ENCODE results near the gene ALKBH2. TPM values are rescaled to one million over a fixed set of nuclear protein-coding genes. Genes with fewer than 3 reads are reported as not detected.

The ALKBH2 gene
- total RNA-seq, 6 experiments from 2014 or later, result 12.3 to 17.1 (median 13.3) TPM

DNA sequence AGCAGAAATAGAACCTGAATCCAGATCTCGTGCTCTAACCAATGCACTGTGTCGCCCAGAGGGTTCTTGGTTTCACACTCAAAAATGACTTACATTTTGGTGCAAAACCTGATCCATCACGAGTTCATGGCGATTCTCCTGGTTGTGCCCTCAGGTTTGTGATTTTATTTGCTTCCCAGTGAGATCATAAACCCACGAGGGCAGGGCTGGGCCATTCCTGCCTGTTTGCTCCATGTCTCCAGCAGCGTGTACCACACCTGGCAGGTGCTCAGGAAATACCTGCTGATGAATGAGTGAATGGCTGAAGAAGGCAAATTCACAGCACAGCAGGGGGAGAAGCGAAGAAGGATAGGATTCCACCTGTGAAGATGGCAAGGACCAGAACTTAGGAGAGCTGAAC lies 32.5 kb upstream of the ALKBH2 start:
- Mint-ChIP-seq H3K9me3 (no peaks in the 10 kb centered on the region), H3K36me3 (ENCODE audit: low read depth) (no peaks in the 10 kb centered on the region), H3K4me3 (no peak overlapping the region), H3K27me3 (ENCODE audit: insufficient read depth) (peaks cover 11% of the 10 kb centered on the region), H3K4me1 (ENCODE audit: low read depth) (no peaks in the 10 kb centered on the region), H3K27ac (no peak overlapping the region)
- DNase-seq, result no peak
- TF ChIP-seq, protein P1, sequence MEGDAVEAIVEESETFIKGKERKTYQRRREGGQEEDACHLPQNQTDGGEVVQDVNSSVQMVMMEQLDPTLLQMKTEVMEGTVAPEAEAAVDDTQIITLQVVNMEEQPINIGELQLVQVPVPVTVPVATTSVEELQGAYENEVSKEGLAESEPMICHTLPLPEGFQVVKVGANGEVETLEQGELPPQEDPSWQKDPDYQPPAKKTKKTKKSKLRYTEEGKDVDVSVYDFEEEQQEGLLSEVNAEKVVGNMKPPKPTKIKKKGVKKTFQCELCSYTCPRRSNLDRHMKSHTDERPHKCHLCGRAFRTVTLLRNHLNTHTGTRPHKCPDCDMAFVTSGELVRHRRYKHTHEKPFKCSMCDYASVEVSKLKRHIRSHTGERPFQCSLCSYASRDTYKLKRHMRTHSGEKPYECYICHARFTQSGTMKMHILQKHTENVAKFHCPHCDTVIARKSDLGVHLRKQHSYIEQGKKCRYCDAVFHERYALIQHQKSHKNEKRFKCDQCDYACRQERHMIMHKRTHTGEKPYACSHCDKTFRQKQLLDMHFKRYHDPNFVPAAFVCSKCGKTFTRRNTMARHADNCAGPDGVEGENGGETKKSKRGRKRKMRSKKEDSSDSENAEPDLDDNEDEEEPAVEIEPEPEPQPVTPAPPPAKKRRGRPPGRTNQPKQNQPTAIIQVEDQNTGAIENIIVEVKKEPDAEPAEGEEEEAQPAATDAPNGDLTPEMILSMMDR (IDR thresholded peaks at IDR 0.05), result no peak

DNA sequence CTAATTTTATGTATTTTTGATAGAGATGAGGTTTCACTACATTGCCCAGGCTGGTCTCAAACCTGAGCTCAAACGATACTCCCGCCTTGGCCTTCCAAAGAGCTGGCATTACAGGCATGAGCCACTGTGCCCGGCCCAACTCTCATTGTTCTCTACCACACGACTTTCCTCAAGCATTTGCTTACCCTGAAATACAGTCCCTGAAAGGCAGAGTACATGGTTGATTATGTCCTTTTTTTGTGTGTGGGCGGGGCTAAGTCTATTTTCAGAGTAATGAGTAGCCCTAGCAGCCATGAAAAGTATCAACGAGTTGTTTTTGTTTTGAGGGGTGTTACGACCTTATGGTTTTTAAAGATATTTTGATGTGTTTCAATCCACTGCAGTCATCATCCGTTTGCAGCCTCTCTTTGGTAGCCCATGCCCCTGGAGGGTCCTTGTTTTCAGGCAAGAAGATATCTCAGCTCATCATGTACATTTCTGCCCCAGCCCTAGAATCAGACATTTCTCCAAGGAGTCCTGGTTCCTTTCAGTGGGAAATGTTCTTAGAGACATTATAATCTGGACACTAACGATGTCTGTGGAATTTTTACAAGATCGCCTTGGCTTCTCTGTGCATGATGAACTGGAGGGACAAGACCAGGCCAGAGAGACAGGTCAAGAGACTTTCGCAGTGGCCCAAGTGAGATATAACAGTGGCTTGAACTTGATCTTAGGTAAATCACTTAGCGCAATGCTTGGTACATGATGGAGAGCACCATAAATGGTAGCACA lies 31.8 kb upstream of the ALKBH2 start:
- no peaks in the 10 kb centered on the region for H3K9me3 Mint-ChIP-seq
- no peak overlapping the region for H3K4me3 Mint-ChIP-seq
- no peaks in the 10 kb centered on the region for H3K36me3 Mint-ChIP-seq (ENCODE audit: low read depth)
- TF ChIP-seq, protein P1 (IDR thresholded peaks at IDR 0.05), result no peak
- H3K4me1 Mint-ChIP-seq (ENCODE audit: low read depth), result no peaks in the 10 kb centered on the region
- no peak overlapping the region for H3K27ac Mint-ChIP-seq
- H3K27me3 Mint-ChIP-seq (ENCODE audit: insufficient read depth), result peaks cover 12% of the 10 kb centered on the region
- no peak for DNase-seq

DNA sequence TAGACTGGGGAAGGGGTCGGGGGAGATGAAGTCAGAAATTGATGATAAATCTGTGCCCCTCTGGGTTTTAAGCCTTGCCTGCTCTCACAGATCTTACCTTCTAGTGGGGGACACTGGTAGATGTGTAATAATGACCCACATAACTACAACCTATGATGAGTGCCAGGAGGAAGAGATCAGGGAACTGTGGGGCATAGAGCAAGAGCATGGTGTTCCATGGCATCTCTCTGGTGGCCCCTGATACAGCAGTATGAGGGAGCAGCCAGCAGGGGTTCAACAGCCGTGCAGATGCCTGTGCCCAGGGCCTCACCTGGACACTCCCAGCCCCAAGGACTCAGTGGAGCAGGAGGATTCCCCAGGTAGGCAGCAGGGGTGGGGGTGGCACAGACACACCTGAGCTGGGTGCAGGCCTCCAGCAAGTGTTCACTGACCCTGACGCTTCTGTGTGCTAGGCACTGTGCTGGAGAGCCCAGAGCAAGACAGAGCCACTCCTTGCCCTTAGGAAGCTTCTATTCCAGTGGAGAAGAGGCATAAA lies 28.1 kb upstream of the ALKBH2 start:
- TF ChIP-seq, protein P1 (IDR thresholded peaks at IDR 0.05), result no peak
- no peak overlapping the region for H3K4me3 Mint-ChIP-seq
- no peaks in the 10 kb centered on the region for H3K4me1 Mint-ChIP-seq (ENCODE audit: low read depth)

GRCh38 chr12:109120557-109120956 lies 27.3 kb upstream of the ALKBH2 start:
- Mint-ChIP-seq H3K4me3 (no peak overlapping the region), H3K27me3 (ENCODE audit: insufficient read depth) (peaks cover 4% of the 10 kb centered on the region), H3K27ac (no peak overlapping the region), H3K9me3 (no peaks in the 10 kb centered on the region), H3K36me3 (ENCODE audit: low read depth) (no peaks in the 10 kb centered on the region), H3K4me1 (ENCODE audit: low read depth) (no peaks in the 10 kb centered on the region)
- DNase-seq, result no peak
- TF ChIP-seq, protein P1 (IDR thresholded peaks at IDR 0.05), result no peak

More for the DNA sequence above, 28.1 kb upstream of the ALKBH2 start:
- DNase-seq, result no peak
- Mint-ChIP-seq H3K36me3 (ENCODE audit: low read depth) (no peaks in the 10 kb centered on the region), H3K27ac (no peak overlapping the region), H3K27me3 (ENCODE audit: insufficient read depth) (peaks cover 6% of the 10 kb centered on the region), H3K9me3 (no peaks in the 10 kb centered on the region)

DNA sequence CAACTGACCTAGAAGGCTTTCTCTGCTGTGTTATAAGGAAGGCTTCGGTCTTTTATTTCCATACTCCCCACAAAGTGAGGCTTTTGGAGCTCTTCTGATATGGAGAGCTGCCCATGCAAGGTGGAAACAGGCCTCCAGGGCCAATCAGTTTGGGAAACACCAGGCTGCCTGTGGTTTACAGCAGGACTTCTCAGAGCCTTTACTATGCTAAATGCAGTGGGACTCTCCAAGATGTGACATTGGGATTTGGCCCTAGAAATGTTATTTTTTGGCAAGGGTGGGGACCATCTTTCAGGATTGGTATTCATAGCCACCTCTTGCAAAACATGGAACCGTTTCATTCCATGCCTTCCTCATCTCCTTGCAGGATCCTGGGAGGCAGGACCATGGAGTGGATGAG lies 26.8 kb upstream of the ALKBH2 start:
- H3K4me3 Mint-ChIP-seq, result no peak overlapping the region
- no peaks in the 10 kb centered on the region for H3K36me3 Mint-ChIP-seq (ENCODE audit: low read depth)
- H3K9me3 Mint-ChIP-seq, result no peaks in the 10 kb centered on the region
- TF ChIP-seq, protein P1 (IDR thresholded peaks at IDR 0.05), result no peak
- DNase-seq, result no peak
- no peak overlapping the region for H3K27ac Mint-ChIP-seq
- H3K4me1 Mint-ChIP-seq (ENCODE audit: low read depth), result no peaks in the 10 kb centered on the region
- H3K27me3 Mint-ChIP-seq (ENCODE audit: insufficient read depth), result peaks cover 4% of the 10 kb centered on the region

Measured in HFFc6 (cell line).